ENCODE data around the gene CCSER1. TPM values are rescaled to one million over a fixed set of nuclear protein-coding genes. Genes with fewer than 3 reads are reported as not detected.

CCSER1 gene
- total RNA-seq, 4 donors from 2014 or later, result 3.6 to 7.0 (median 5.5) TPM

DNA sequence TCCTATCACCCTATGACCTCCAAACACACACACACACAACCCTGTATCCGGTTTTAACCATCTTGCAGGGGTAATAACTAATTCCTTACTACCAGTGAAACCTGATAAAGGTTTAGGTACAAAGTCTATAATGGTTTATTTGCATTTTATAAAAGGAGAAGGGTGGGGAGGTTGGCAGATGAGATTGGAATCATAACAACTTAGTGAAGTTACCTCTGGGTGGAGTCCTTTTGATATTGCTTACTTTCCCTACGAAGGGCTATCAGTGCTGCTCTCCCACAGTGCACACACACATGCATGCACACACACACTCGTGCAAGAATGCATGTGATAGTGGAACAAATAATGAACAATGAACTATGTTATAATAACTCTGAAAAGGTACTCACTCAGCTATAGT lies 56.1 kb downstream of the CCSER1 start:
- 72% methylated on average over 3 of the region's 3 CpGs for WGBS
- no peak overlapping the region for H3K27ac ChIP-seq (replicated peaks in 1 of 4)
- TF ChIP-seq POLR2A (IDR thresholded peaks at IDR 0.05; ENCODE audit: low read depth) (no peak), POLR2AphosphoS5 (IDR thresholded peaks at IDR 0.05) (no peak), EP300 (IDR thresholded peaks at IDR 0.05) (no peak)
- TF ChIP-seq, protein P1, sequence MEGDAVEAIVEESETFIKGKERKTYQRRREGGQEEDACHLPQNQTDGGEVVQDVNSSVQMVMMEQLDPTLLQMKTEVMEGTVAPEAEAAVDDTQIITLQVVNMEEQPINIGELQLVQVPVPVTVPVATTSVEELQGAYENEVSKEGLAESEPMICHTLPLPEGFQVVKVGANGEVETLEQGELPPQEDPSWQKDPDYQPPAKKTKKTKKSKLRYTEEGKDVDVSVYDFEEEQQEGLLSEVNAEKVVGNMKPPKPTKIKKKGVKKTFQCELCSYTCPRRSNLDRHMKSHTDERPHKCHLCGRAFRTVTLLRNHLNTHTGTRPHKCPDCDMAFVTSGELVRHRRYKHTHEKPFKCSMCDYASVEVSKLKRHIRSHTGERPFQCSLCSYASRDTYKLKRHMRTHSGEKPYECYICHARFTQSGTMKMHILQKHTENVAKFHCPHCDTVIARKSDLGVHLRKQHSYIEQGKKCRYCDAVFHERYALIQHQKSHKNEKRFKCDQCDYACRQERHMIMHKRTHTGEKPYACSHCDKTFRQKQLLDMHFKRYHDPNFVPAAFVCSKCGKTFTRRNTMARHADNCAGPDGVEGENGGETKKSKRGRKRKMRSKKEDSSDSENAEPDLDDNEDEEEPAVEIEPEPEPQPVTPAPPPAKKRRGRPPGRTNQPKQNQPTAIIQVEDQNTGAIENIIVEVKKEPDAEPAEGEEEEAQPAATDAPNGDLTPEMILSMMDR (IDR thresholded peaks at IDR 0.05), result no peak
- intact Hi-C loops (cut with DNase I), result no loop called here
- no peaks in the 10 kb centered on the region for H3K36me3 ChIP-seq
- H3K27me3 ChIP-seq, result no peaks in the 10 kb centered on the region
- no peaks in the 10 kb centered on the region for H3K9me3 ChIP-seq
- DNase-seq (ENCODE audit: extremely low spot score), result no peak
- peaks cover 0 to 3% (median 0%) of the 10 kb centered on the region in 4 donors for H3K4me1 ChIP-seq
- no peak overlapping the region for H3K4me3 ChIP-seq

DNA sequence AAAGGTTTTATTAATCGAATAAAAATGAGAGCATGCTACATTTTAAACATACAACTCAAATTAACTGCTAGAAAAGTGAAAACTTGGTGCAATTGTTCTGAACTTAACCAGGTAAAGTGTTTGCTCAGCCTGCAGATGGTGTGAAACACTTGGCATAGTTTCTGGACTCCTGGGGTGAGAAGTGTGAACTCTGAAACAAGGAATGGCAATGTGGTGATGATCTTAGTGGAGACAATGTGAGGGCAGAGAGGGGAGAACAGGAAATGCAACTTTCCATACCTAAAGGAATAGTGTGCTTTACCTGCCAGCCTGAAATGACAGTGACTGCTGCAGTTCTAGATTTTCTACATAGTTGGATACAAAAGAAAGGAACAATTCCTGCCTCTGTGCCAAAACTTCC lies 57.4 kb downstream of the CCSER1 start:
- Histone ChIP-seq H3K36me3 (no peaks in the 10 kb centered on the region), H3K9me3 (no peaks in the 10 kb centered on the region), H3K4me1 (peaks cover 0 to 3% (median 0%) of the 10 kb centered on the region in 4 donors), H3K27ac (replicated peaks in 1 of 4) (no peak overlapping the region), H3K4me3 (no peak overlapping the region), H3K27me3 (no peaks in the 10 kb centered on the region)
- DNase-seq (ENCODE audit: extremely low spot score), result no peak
- TF ChIP-seq POLR2AphosphoS5 (IDR thresholded peaks at IDR 0.05), result no peak
- TF ChIP-seq, protein P1 (IDR thresholded peaks at IDR 0.05), result no peak
- TF ChIP-seq EP300 (IDR thresholded peaks at IDR 0.05), result no peak
- no peak for TF ChIP-seq POLR2A (IDR thresholded peaks at IDR 0.05; ENCODE audit: low read depth)
- WGBS, result 83% methylated on average over 1 of the region's 1 CpG
- intact Hi-C loops (cut with DNase I), result no loop called here

DNA sequence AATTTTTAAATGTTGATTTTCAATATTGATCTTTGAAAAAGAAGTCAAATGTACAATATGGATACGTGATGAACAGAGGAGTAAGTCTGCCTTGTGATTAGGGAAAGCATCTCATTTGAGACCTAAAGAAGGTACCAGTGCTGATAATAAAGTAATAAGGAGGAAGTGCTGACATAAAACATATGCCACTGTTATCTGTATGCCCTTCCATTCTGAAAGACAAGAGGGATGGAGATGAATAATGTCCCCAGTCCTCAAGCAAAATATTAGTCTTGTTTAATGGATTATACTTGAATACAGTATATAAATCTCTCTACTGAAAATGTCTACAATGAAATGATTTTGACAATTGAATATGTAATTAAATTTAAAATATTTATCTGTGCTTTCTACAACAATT lies 58.2 kb downstream of the CCSER1 start:
- no peaks in the 10 kb centered on the region for H3K9me3 ChIP-seq
- no peak for TF ChIP-seq EP300 (IDR thresholded peaks at IDR 0.05)
- TF ChIP-seq POLR2AphosphoS5 (IDR thresholded peaks at IDR 0.05), result no peak
- no peak for TF ChIP-seq POLR2A (IDR thresholded peaks at IDR 0.05; ENCODE audit: low read depth)
- TF ChIP-seq, protein P1 (IDR thresholded peaks at IDR 0.05), result no peak
- no peaks in the 10 kb centered on the region for H3K36me3 ChIP-seq
- no peak overlapping the region for H3K4me3 ChIP-seq
- no peak overlapping the region for H3K27ac ChIP-seq (replicated peaks in 1 of 4)
- no peak for DNase-seq (ENCODE audit: extremely low spot score)
- H3K27me3 ChIP-seq, result no peaks in the 10 kb centered on the region
- intact Hi-C loops (cut with DNase I), result no loop called here
- WGBS, result 100% methylated on average over 1 of the region's 1 CpG
- peaks cover 0 to 3% (median 0%) of the 10 kb centered on the region in 4 donors for H3K4me1 ChIP-seq

DNA sequence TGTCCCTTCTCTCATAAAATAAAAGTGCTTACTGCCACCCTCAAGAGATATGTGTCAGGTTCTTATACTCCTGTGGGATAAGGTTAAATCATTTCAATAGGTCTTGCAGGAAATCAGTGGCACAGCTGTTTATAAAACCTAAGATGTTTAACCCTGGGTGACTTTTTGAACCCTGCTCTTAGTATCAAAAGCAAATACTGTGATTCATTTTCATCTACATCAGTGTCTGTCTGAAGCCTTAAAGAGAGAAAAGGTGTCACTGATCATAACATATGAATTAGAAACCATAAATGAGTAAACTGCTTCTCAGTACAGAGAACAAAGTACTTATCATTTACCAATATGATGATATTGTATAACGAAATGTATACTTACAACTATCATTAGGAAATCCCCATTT lies 59.0 kb downstream of the CCSER1 start:
- no peaks in the 10 kb centered on the region for H3K9me3 ChIP-seq
- intact Hi-C loops (cut with DNase I), result no loop called here
- H3K4me3 ChIP-seq, result no peak overlapping the region
- H3K36me3 ChIP-seq, result no peaks in the 10 kb centered on the region
- H3K27me3 ChIP-seq, result no peaks in the 10 kb centered on the region
- no peak overlapping the region for H3K27ac ChIP-seq (replicated peaks in 1 of 4)
- no peak for DNase-seq (ENCODE audit: extremely low spot score)
- no peak for TF ChIP-seq POLR2AphosphoS5 (IDR thresholded peaks at IDR 0.05)
- TF ChIP-seq EP300 (IDR thresholded peaks at IDR 0.05), result no peak
- TF ChIP-seq, protein P1 (IDR thresholded peaks at IDR 0.05), result no peak
- no peak for TF ChIP-seq POLR2A (IDR thresholded peaks at IDR 0.05; ENCODE audit: low read depth)
- peaks cover 0 to 3% (median 0%) of the 10 kb centered on the region in 4 donors for H3K4me1 ChIP-seq
- 73% methylated on average over 1 of the region's 1 CpG for WGBS

Data from esophagus muscularis mucosa (tissue), 4 donors.